Peyer's patch (tissue), 4 donors: ENCODE measurements around the gene KLC1.

Experiments used
- POLR2A ChIP-seq, 2 donors: fragments of 450-650 bp; IDR thresholded peaks; one replicate each; pipeline ENCODE4 v1.5.1; 2017; ENCODE audit warnings: antibody characterized with exemption in 2 of 2, mild to moderate bottlenecking in 2 of 2, moderate library complexity in 2 of 2
- TF ChIP-seq, protein P1 (sequence below), 6 experiments: fragments of 450-650 bp in 4 of 6; fragments of 200-600 bp in 2 of 6; sonication (generic) in 1 of 6; IDR thresholded peaks; one replicate each; pipeline ENCODE4 v1.5.1; 2017 to 2019; ENCODE audit warnings: antibody characterized with exemption in 6 of 6, mild to moderate bottlenecking in 3 of 6, moderate library complexity in 1 of 6

DNA sequence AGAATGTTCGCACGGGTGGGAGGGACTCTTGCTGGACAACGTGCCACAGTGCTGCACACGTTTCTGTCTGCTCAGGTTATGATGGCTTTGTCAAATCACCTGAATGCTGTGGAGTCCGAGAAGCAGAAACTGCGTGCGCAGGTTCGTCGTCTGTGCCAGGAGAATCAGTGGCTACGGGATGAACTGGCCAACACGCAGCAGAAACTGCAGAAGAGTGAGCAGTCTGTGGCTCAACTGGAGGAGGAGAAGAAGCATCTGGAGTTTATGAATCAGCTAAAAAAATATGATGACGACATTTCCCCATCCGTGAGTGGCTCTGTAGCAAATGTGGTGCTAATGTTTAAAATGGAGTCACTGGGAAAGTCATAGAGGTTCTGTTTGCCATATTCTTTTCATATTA lies 28.5 kb downstream of the KLC1 start:
- TF ChIP-seq, protein P1, sequence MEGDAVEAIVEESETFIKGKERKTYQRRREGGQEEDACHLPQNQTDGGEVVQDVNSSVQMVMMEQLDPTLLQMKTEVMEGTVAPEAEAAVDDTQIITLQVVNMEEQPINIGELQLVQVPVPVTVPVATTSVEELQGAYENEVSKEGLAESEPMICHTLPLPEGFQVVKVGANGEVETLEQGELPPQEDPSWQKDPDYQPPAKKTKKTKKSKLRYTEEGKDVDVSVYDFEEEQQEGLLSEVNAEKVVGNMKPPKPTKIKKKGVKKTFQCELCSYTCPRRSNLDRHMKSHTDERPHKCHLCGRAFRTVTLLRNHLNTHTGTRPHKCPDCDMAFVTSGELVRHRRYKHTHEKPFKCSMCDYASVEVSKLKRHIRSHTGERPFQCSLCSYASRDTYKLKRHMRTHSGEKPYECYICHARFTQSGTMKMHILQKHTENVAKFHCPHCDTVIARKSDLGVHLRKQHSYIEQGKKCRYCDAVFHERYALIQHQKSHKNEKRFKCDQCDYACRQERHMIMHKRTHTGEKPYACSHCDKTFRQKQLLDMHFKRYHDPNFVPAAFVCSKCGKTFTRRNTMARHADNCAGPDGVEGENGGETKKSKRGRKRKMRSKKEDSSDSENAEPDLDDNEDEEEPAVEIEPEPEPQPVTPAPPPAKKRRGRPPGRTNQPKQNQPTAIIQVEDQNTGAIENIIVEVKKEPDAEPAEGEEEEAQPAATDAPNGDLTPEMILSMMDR (IDR thresholded peaks at IDR 0.05) = no peak
- TF ChIP-seq POLR2A (IDR thresholded peaks at IDR 0.05) = no peak
